Measurements from ENCODE around the gene TRAP1.

The TRAP1 gene

GRCh38 chr16:3738128-3738527 is 20.8 kb upstream of the TRAP1 start:
- H3K4me3 ChIP-seq (ENCODE audit: low read depth in 1 of 2, low read length in 2 of 2), result no peak overlapping the region
- H3K36me3 ChIP-seq (ENCODE audit: control insufficient read depth in 1 of 2, insufficient read depth in 2 of 2, low read length in 2 of 2), result peaks cover 61 to 89% of the 10 kb centered on the region in 2 donors
- H3K9ac ChIP-seq (ENCODE audit: low read depth in 1 of 2, low read length in 2 of 2), result no peak overlapping the region
- H3K27ac ChIP-seq (ENCODE audit: low read depth, low read length), result no peak overlapping the region
- H3K27me3 ChIP-seq (ENCODE audit: control insufficient read depth in 1 of 2, insufficient read depth in 2 of 2, low read length in 2 of 2), result no peaks in the 10 kb centered on the region
- H3K4me1 ChIP-seq (ENCODE audit: control insufficient read depth in 1 of 2, insufficient read depth in 2 of 2, low read length in 2 of 2), result peaks cover 2 to 6% of the 10 kb centered on the region in 2 donors
- H3K9me3 ChIP-seq (ENCODE audit: control insufficient read depth in 1 of 2, low read length in 2 of 2), result no peaks in the 10 kb centered on the region

GRCh38 chr16:3737181-3737580 is 19.9 kb upstream of the TRAP1 start:
- Histone ChIP-seq H3K4me1 (ENCODE audit: control insufficient read depth in 1 of 2, insufficient read depth in 2 of 2, low read length in 2 of 2) (no peaks in the 10 kb centered on the region), H3K36me3 (ENCODE audit: control insufficient read depth in 1 of 2, insufficient read depth in 2 of 2, low read length in 2 of 2) (peaks cover 52 to 82% of the 10 kb centered on the region in 2 donors), H3K9ac (ENCODE audit: low read depth in 1 of 2, low read length in 2 of 2) (no peak overlapping the region), H3K9me3 (ENCODE audit: control insufficient read depth in 1 of 2, low read length in 2 of 2) (no peaks in the 10 kb centered on the region), H3K27ac (ENCODE audit: low read depth, low read length) (no peak overlapping the region), H3K4me3 (ENCODE audit: low read depth in 1 of 2, low read length in 2 of 2) (no peak overlapping the region), H3K27me3 (ENCODE audit: control insufficient read depth in 1 of 2, insufficient read depth in 2 of 2, low read length in 2 of 2) (no peaks in the 10 kb centered on the region)

GRCh38 chr16:3736116-3736515 is 18.8 kb upstream of the TRAP1 start:
- no peak overlapping the region for H3K4me3 ChIP-seq (ENCODE audit: low read depth in 1 of 2, low read length in 2 of 2)
- no peaks in the 10 kb centered on the region for H3K9me3 ChIP-seq (ENCODE audit: control insufficient read depth in 1 of 2, low read length in 2 of 2)
- no peaks in the 10 kb centered on the region for H3K27me3 ChIP-seq (ENCODE audit: control insufficient read depth in 1 of 2, insufficient read depth in 2 of 2, low read length in 2 of 2)
- no peaks in the 10 kb centered on the region for H3K4me1 ChIP-seq (ENCODE audit: control insufficient read depth in 1 of 2, insufficient read depth in 2 of 2, low read length in 2 of 2)
- peaks cover 59 to 83% of the 10 kb centered on the region in 2 donors for H3K36me3 ChIP-seq (ENCODE audit: control insufficient read depth in 1 of 2, insufficient read depth in 2 of 2, low read length in 2 of 2)
- no peak overlapping the region for H3K9ac ChIP-seq (ENCODE audit: low read depth in 1 of 2, low read length in 2 of 2)
- H3K27ac ChIP-seq (ENCODE audit: low read depth, low read length), result no peak overlapping the region

DNA sequence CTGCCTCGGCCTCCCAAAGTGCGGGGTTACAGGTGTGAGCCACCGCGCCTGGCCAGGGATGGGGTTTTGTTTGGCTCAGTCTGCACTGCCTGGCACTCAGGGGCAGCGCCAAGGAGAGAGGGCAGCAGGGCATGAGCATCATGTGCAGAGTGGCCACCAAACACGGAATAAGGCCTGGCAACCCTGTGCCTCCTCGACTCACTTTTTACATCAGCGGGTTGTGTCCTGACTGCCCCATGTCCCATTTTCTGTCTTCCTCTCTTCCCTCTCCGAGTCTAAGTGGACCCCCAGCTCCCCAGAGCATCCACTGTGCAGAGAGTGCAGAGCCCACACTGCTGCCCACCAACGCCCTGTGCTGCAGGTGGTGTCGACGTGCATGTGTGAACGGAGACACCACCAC is 18.2 kb upstream of the TRAP1 start:
- no peaks in the 10 kb centered on the region for H3K27me3 ChIP-seq (ENCODE audit: control insufficient read depth in 1 of 2, insufficient read depth in 2 of 2, low read length in 2 of 2)
- no peak overlapping the region for H3K27ac ChIP-seq (ENCODE audit: low read depth, low read length)
- no peaks in the 10 kb centered on the region for H3K9me3 ChIP-seq (ENCODE audit: control insufficient read depth in 1 of 2, low read length in 2 of 2)
- peaks cover 63 to 83% of the 10 kb centered on the region in 2 donors for H3K36me3 ChIP-seq (ENCODE audit: control insufficient read depth in 1 of 2, insufficient read depth in 2 of 2, low read length in 2 of 2)
- no peaks in the 10 kb centered on the region for H3K4me1 ChIP-seq (ENCODE audit: control insufficient read depth in 1 of 2, insufficient read depth in 2 of 2, low read length in 2 of 2)
- H3K9ac ChIP-seq (ENCODE audit: low read depth in 1 of 2, low read length in 2 of 2), result no peak overlapping the region
- H3K4me3 ChIP-seq (ENCODE audit: low read depth in 1 of 2, low read length in 2 of 2), result no peak overlapping the region

DNA sequence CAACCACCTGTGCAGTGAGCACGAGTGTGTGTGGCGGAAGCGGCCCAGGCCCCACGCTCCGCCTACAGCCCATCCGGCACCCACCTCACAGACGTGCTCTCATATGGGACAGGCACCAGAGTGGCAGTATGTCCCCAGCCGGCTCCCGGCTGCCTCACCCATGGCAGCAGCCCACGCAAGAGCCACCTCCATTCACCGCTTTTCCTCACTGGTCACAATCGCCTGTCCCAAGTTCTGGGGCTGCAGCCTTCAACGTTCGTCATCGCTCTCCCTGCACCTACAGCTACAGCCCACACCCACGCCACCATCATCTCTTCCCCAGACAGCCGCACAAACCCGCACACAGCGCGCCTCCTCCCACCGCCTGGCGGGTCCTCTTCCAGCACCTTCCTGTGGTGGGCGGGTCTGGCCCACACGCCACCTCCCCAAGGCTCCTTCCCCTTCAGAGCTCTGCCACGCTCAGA is 17.5 kb upstream of the TRAP1 start:
- Histone ChIP-seq H3K36me3 (ENCODE audit: control insufficient read depth in 1 of 2, insufficient read depth in 2 of 2, low read length in 2 of 2) (peaks cover 66 to 84% of the 10 kb centered on the region in 2 donors), H3K27me3 (ENCODE audit: control insufficient read depth in 1 of 2, insufficient read depth in 2 of 2, low read length in 2 of 2) (no peaks in the 10 kb centered on the region), H3K4me3 (ENCODE audit: low read depth in 1 of 2, low read length in 2 of 2) (no peak overlapping the region), H3K4me1 (ENCODE audit: control insufficient read depth in 1 of 2, insufficient read depth in 2 of 2, low read length in 2 of 2) (no peaks in the 10 kb centered on the region), H3K9me3 (ENCODE audit: control insufficient read depth in 1 of 2, low read length in 2 of 2) (no peaks in the 10 kb centered on the region), H3K27ac (ENCODE audit: low read depth, low read length) (no peak overlapping the region), H3K9ac (ENCODE audit: low read depth in 1 of 2, low read length in 2 of 2) (no peak overlapping the region)

GRCh38 chr16:3734084-3734757 is 16.9 kb upstream of the TRAP1 start:
- H3K36me3 ChIP-seq (ENCODE audit: control insufficient read depth in 1 of 2, insufficient read depth in 2 of 2, low read length in 2 of 2), result peaks cover 66 to 84% of the 10 kb centered on the region in 2 donors
- H3K27me3 ChIP-seq (ENCODE audit: control insufficient read depth in 1 of 2, insufficient read depth in 2 of 2, low read length in 2 of 2), result no peaks in the 10 kb centered on the region
- H3K4me3 ChIP-seq (ENCODE audit: low read depth in 1 of 2, low read length in 2 of 2), result no peak overlapping the region
- no peak overlapping the region for H3K27ac ChIP-seq (ENCODE audit: low read depth, low read length)
- H3K9ac ChIP-seq (ENCODE audit: low read depth in 1 of 2, low read length in 2 of 2), result no peak overlapping the region
- no peaks in the 10 kb centered on the region for H3K4me1 ChIP-seq (ENCODE audit: control insufficient read depth in 1 of 2, insufficient read depth in 2 of 2, low read length in 2 of 2)
- no peaks in the 10 kb centered on the region for H3K9me3 ChIP-seq (ENCODE audit: control insufficient read depth in 1 of 2, low read length in 2 of 2)

- Histone ChIP-seq H3K27me3 (ENCODE audit: control insufficient read depth in 1 of 2, insufficient read depth in 2 of 2, low read length in 2 of 2) (no peaks in the 10 kb centered on the region), H3K4me1 (ENCODE audit: control insufficient read depth in 1 of 2, insufficient read depth in 2 of 2, low read length in 2 of 2) (no peaks in the 10 kb centered on the region), H3K36me3 (ENCODE audit: control insufficient read depth in 1 of 2, insufficient read depth in 2 of 2, low read length in 2 of 2) (peaks cover 62 to 86% of the 10 kb centered on the region in 2 donors), H3K27ac (ENCODE audit: low read depth, low read length) (no peak overlapping the region), H3K4me3 (ENCODE audit: low read depth in 1 of 2, low read length in 2 of 2) (no peak overlapping the region), H3K9ac (ENCODE audit: low read depth in 1 of 2, low read length in 2 of 2) (no peak overlapping the region), H3K9me3 (ENCODE audit: control insufficient read depth in 1 of 2, low read length in 2 of 2) (no peaks in the 10 kb centered on the region)
Observed at GRCh38 chr16:3732171-3732570, 14.8 kb upstream of the TRAP1 start.

DNA sequence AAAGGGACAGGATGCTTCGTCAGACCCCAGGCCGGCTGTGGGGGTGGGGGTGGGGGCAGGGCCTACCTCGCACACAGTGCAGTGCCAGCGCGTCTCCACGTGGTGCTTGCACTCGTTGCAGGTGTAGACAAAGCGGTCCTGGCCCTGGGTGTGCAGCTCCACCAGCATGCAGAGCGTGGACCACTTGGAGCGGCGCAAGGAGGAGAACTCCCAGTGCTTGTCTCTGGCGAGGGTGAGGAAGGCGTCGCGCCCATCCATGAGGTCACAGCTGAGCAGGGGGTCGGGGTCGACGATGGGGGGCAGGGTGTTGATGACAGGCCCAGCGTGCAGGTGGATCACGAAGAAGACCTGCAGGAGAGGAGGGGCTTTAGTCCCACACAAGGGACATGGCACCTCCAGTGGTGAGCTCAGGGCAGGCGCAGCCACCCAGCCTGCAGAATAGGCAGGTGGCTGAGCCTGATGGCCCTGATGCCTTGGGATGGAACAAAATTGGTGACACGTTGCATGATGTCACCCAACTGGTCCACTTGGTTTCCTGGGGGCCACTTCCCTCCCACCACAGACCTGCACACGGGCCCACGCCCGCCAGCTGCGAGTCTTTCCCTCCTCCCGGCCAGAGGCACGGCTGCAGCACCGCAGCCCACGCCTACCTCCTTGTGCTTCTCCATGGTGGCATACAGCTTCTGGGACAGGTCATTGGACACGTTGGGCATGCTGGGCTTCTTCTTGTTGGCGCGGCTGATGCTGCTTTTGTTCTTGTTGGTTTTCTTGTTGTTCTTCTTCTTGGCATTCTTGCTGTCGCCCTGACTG is 14.0 kb upstream of the TRAP1 start:
- H3K36me3 ChIP-seq (ENCODE audit: control insufficient read depth in 1 of 2, insufficient read depth in 2 of 2, low read length in 2 of 2), result peaks cover 58 to 84% of the 10 kb centered on the region in 2 donors
- H3K9me3 ChIP-seq (ENCODE audit: control insufficient read depth in 1 of 2, low read length in 2 of 2), result no peaks in the 10 kb centered on the region
- no peak overlapping the region for H3K4me3 ChIP-seq (ENCODE audit: low read depth in 1 of 2, low read length in 2 of 2)
- H3K4me1 ChIP-seq (ENCODE audit: control insufficient read depth in 1 of 2, insufficient read depth in 2 of 2, low read length in 2 of 2), result no peaks in the 10 kb centered on the region
- no peaks in the 10 kb centered on the region for H3K27me3 ChIP-seq (ENCODE audit: control insufficient read depth in 1 of 2, insufficient read depth in 2 of 2, low read length in 2 of 2)
- H3K27ac ChIP-seq (ENCODE audit: low read depth, low read length), result no peak overlapping the region
- no peak overlapping the region for H3K9ac ChIP-seq (ENCODE audit: low read depth in 1 of 2, low read length in 2 of 2)

GRCh38 chr16:3730161-3731125 is 13.1 kb upstream of the TRAP1 start:
- no peaks in the 10 kb centered on the region for H3K9me3 ChIP-seq (ENCODE audit: control insufficient read depth in 1 of 2, low read length in 2 of 2)
- H3K27me3 ChIP-seq (ENCODE audit: control insufficient read depth in 1 of 2, insufficient read depth in 2 of 2, low read length in 2 of 2), result no peaks in the 10 kb centered on the region
- H3K4me1 ChIP-seq (ENCODE audit: control insufficient read depth in 1 of 2, insufficient read depth in 2 of 2, low read length in 2 of 2), result no peaks in the 10 kb centered on the region
- H3K36me3 ChIP-seq (ENCODE audit: control insufficient read depth in 1 of 2, insufficient read depth in 2 of 2, low read length in 2 of 2), result peaks cover 49 to 80% of the 10 kb centered on the region in 2 donors
- H3K9ac ChIP-seq (ENCODE audit: low read depth in 1 of 2, low read length in 2 of 2), result no peak overlapping the region
- H3K27ac ChIP-seq (ENCODE audit: low read depth, low read length), result no peak overlapping the region
- no peak overlapping the region for H3K4me3 ChIP-seq (ENCODE audit: low read depth in 1 of 2, low read length in 2 of 2)

Measured in duodenal mucosa (tissue), 2 donors.